A673 (cell line): ENCODE measurements around the gene CGB1. TPM values are rescaled to one million over a fixed set of nuclear protein-coding genes. Genes with fewer than 3 reads are reported as not detected.

ENCODE experiments used
- BruUV-seq: library from RNA; stranded (reverse); fragments of 400-500 nt; replicated peaks from 2 replicates; lab custom pipeline; 2021; lab: Mats Ljungman, UMichigan
- CTCF ChIA-PET: fragments of 300-600 bp; sonication (Branson Sonifier 250); formaldehyde crosslinking; loops from one replicate; lab custom pipeline; 2022; ENCODE audit warnings: antibody characterized with exemption; lab: Charles Lee
- POLR2A ChIA-PET: fragments of 300-600 bp; sonication (Branson Sonifier 250); formaldehyde crosslinking; loops from one replicate; lab custom pipeline; 2022; ENCODE audit warnings: antibody characterized with exemption; ENCODE audit not compliant: low non-redundant PET; lab: Charles Lee
- DNase-seq: peaks from one replicate; pipeline ENCODE4 v3.0.0-alpha.2; 2015; ENCODE audit warnings: low spot score
- H3K27ac ChIP-seq: fragments of 200-600 bp; sonication (generic); 2 replicates; pipeline ENCODE4 v1.5.1; 2016; ENCODE audit warnings: mixed run types, low read depth, mild to moderate bottlenecking, mixed read lengths, antibody characterized with exemption, low read length; ENCODE audit not compliant: poor library complexity, severe bottlenecking
- H3K27me3 ChIP-seq: fragments of 200-600 bp; sonication (generic); replicated peaks from 2 replicates; pipeline ENCODE4 v1.6.1; 2017; ENCODE audit warnings: mixed run types, low read depth, mild to moderate bottlenecking, mixed read lengths, antibody characterized with exemption, low read length; ENCODE audit not compliant: insufficient read depth, poor library complexity
- H3K36me3 ChIP-seq: fragments of 200-600 bp; sonication (generic); 2 replicates; pipeline ENCODE4 v1.6.1; 2016; ENCODE audit warnings: mixed run types, mild to moderate bottlenecking, mixed read lengths, antibody characterized with exemption, low read length; ENCODE audit not compliant: insufficient read depth, poor library complexity, severe bottlenecking
- H3K4me1 ChIP-seq: fragments of 200-600 bp; sonication (generic); 2 replicates; pipeline ENCODE4 v1.6.1; 2017; ENCODE audit warnings: mixed run types, mild to moderate bottlenecking, mixed read lengths, antibody characterized with exemption, low read length; ENCODE audit not compliant: insufficient read depth, poor library complexity, severe bottlenecking
- H3K4me3 ChIP-seq: fragments of 200-600 bp; sonication (generic); 2 replicates; pipeline ENCODE4 v1.5.1; 2016; ENCODE audit warnings: low read depth, mixed run types, mild to moderate bottlenecking, mixed read lengths, low read length; ENCODE audit not compliant: poor library complexity, severe bottlenecking
- H3K9me3 ChIP-seq: fragments of 200-600 bp; sonication (generic); 2 replicates; pipeline ENCODE4 v1.6.1; 2016; ENCODE audit warnings: mixed run types, low read depth, mild to moderate bottlenecking, mixed read lengths, antibody characterized with exemption, low read length; ENCODE audit not compliant: poor library complexity, severe bottlenecking
- EZH2 ChIP-seq: fragments of 200-600 bp; sonication (generic); IDR thresholded peaks from 2 replicates; pipeline ENCODE4 v1.6.1; 2017; ENCODE audit warnings: borderline replicate concordance, low read depth, mild to moderate bottlenecking, mixed read lengths, antibody characterized with exemption, low read length; ENCODE audit not compliant: poor library complexity, severe bottlenecking
- intact Hi-C: fragments of 100-400 bp; cut with micrococcal nuclease; formaldehyde crosslinking; loops from one replicate; pipeline ENCODE4 v1.10.0; 2022; ENCODE audit not compliant: unreplicated experiment
- total RNA-seq: library from RNA; stranded (reverse); gene quantifications from 2 replicates; pipeline ENCODE4 v1.2.3, GENCODE V29; 2021
- TF ChIP-seq, protein P1 (sequence below): fragments of 300-800, 200-600 bp; sonication (generic); conservative IDR thresholded peaks from 2 replicates; pipeline ENCODE4 v1.5.1; 2017; ENCODE audit warnings: low read depth, mild to moderate bottlenecking, antibody characterized with exemption, low read length, moderate library complexity, mixed read lengths

CGB1 gene
- total RNA-seq, 1 experiment from 2014 or later = not detected

DNA sequence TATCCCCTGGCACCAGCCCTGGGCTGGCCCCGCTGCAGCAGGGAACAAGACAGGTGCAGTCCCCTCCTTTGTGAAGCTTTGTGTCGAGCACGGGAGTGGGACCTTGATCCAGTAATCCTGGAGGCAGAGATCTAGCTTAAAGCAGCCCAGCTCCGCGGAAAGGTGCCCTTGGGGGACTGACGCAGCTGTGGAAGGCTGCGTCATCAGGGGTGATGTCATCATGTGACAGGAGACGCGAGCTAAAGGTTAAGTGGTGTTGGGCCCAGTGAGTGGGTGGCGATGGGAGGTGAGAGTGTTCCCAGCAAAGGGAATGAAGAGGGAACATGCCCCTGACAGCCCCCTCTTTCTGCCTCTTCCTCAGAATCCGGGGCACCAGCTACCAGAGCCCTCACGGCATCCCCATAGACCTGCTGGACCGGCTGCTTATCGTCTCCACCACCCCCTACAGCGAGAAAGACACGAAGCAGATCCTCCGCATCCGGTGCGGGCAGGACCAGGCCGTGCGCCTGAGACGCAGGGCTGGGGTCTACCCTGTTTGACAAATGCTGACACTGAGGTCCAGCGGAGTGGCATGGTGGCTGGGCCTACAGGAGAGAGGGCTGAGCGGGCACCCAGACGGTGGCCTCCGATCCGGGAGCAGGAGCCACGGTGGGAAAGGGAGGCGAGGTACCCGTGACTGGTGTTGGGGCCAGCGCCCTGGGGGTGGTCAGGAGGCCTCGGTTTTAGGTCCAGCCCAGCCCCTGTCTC, 22.4 kb downstream of the CGB1 start:
- intact Hi-C loops = no loop called here
- peaks cover 33% of the 10 kb centered on the region for H3K36me3 ChIP-seq
- no peak overlapping the region for H3K4me3 ChIP-seq
- BruUV-seq = no TSS peak
- ChIA-PET CTCF (no interaction called here), POLR2A (interaction anchor here (0.7 kb wide), 1 partner anchor 579 kb away, joined by 3 read pairs; no protein-coding TSS in a partner anchor)
- H3K4me1 ChIP-seq = peaks cover 12% of the 10 kb centered on the region
- TF ChIP-seq, protein P1, sequence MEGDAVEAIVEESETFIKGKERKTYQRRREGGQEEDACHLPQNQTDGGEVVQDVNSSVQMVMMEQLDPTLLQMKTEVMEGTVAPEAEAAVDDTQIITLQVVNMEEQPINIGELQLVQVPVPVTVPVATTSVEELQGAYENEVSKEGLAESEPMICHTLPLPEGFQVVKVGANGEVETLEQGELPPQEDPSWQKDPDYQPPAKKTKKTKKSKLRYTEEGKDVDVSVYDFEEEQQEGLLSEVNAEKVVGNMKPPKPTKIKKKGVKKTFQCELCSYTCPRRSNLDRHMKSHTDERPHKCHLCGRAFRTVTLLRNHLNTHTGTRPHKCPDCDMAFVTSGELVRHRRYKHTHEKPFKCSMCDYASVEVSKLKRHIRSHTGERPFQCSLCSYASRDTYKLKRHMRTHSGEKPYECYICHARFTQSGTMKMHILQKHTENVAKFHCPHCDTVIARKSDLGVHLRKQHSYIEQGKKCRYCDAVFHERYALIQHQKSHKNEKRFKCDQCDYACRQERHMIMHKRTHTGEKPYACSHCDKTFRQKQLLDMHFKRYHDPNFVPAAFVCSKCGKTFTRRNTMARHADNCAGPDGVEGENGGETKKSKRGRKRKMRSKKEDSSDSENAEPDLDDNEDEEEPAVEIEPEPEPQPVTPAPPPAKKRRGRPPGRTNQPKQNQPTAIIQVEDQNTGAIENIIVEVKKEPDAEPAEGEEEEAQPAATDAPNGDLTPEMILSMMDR = no peak
- TF ChIP-seq EZH2 = no peak
- no peaks in the 10 kb centered on the region for H3K27me3 ChIP-seq
- H3K9me3 ChIP-seq = no peaks in the 10 kb centered on the region
- DNase-seq = no peak
- no peak overlapping the region for H3K27ac ChIP-seq

DNA sequence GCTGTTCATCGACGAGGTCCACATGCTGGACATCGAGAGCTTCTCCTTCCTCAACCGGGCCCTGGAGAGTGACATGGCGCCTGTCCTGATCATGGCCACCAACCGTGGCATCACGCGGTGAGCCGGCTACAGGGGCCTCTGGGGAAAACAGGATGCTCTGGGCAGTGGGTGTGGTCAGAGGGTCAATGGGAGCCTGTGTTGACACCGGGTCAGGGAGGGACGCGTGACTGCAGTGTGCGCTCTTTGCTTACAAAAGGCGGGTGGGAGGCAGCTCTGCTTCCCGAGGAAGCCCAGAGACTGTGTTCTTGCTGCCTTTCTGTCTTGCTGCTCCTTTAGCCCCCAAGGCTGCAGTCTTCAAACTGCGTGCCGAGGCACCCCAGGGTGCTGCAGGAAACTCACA, 25.5 kb downstream of the CGB1 start:
- no peak overlapping the region for H3K4me3 ChIP-seq
- H3K27ac ChIP-seq = no peak overlapping the region
- intact Hi-C loops = no loop called here
- ChIA-PET POLR2A (no interaction called here), CTCF (no interaction called here)
- TF ChIP-seq EZH2 = no peak
- TF ChIP-seq, protein P1 = no peak
- peaks cover 45% of the 10 kb centered on the region for H3K36me3 ChIP-seq
- H3K9me3 ChIP-seq = no peaks in the 10 kb centered on the region
- no peak for DNase-seq
- H3K4me1 ChIP-seq = no peaks in the 10 kb centered on the region
- no peaks in the 10 kb centered on the region for H3K27me3 ChIP-seq
- BruUV-seq = no TSS peak

DNA sequence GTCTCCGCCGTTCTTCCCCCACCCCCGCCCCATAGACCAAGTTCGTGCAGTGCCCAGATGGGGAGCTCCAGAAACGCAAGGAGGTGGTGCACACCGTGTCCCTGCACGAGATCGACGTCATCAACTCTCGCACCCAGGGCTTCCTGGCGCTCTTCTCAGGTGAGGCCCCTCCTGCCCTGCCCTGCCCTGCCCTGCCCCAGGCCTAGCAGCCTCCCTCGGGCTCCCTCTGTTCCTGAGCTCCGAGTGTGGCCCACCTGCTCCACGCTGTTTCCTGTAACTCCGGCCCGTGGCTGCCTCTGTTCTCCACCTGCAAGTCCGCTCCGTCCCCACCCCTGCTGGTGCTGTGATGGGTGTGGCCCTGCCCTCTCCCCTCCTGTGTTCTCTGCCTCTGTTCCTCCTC, 26.2 kb downstream of the CGB1 start:
- H3K4me1 ChIP-seq = no peaks in the 10 kb centered on the region
- no peak overlapping the region for H3K4me3 ChIP-seq
- intact Hi-C loops = no loop called here
- no peaks in the 10 kb centered on the region for H3K9me3 ChIP-seq
- ChIA-PET CTCF (no interaction called here), POLR2A (no interaction called here)
- no peak for DNase-seq
- BruUV-seq = no TSS peak
- H3K27me3 ChIP-seq = no peaks in the 10 kb centered on the region
- H3K36me3 ChIP-seq = peaks cover 44% of the 10 kb centered on the region
- H3K27ac ChIP-seq = no peak overlapping the region
- TF ChIP-seq, protein P1 = no peak
- no peak for TF ChIP-seq EZH2
